GM12875 (cell line): ENCODE data around the gene BCL11B.

Experiments used
- H3K4me3 ChIP-seq: one replicate; pipeline ENCODE4 v1.5.1; 2011; ENCODE audit warnings: low read depth, low read length, control low read depth
- CTCF ChIP-seq: IDR thresholded peaks from 2 replicates; pipeline ENCODE4 v1.5.1; 2011; ENCODE audit warnings: low read depth, mild to moderate bottlenecking, control low read depth, inconsistent platforms, low read length, moderate library complexity, borderline replicate concordance; ENCODE audit not compliant: insufficient read depth

The BCL11B gene

GRCh38 chr14:99203080-99203479 is 68.9 kb downstream of the BCL11B start:
- no peak overlapping the region for H3K4me3 ChIP-seq
- TF ChIP-seq CTCF = no peak

- H3K4me3 ChIP-seq = no peak overlapping the region
- no peak for TF ChIP-seq CTCF
Measured at GRCh38 chr14:99202516-99202915, 69.5 kb downstream of the BCL11B start.

DNA sequence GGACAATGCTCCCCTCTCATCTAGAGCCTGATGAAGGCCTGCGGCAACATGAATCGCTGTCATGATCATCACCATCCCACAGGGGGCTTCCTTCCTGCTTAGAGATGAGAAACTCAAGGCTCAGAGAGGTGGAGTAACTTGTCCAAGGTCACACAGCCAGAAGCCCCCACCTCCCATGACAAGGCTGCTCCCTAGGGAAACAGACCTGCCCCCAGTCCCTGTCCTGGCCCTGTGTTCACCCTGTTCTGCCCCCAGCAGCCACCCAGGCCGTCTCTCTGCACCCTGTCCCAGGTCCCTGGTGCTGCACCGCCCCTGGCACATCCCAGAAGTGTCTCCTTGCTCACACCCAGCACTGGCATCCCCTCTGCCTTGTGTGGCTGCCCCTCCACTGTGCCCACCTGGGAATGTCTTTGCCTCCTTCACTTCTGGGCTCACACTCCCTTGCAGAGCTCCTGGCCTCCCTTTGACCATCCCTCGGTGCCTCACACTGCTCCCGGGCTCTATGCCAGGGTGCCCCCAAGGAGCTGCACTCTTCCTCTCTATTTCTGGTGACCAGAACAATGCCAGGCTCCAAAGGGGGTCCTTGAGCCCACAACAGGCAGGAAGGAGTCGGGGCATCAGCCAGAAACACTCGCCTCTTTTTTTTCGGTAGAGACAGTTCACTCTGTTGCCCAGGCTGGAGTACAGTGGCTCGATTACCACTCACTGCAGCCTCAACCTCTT is 70.5 kb downstream of the BCL11B start:
- no peak overlapping the region for H3K4me3 ChIP-seq
- no peak for TF ChIP-seq CTCF

DNA sequence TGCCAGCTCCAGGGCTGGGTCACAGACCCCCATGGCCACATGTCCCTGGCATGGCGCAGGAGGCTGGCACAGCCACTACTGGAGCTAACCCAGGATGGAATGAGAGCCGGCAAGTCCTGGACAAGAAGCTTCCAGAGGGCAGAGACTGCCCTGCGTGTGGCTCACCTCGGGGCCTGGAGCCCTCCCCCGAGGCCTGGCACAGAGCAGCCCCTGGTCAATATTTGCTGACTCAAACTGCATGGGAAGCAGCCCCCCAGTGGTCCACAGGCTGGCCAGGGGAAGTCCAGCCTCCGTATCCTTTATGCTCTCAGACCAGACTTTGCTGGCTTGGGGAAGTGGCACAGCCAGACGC is 71.4 kb downstream of the BCL11B start:
- TF ChIP-seq CTCF = no peak
- no peak overlapping the region for H3K4me3 ChIP-seq

DNA sequence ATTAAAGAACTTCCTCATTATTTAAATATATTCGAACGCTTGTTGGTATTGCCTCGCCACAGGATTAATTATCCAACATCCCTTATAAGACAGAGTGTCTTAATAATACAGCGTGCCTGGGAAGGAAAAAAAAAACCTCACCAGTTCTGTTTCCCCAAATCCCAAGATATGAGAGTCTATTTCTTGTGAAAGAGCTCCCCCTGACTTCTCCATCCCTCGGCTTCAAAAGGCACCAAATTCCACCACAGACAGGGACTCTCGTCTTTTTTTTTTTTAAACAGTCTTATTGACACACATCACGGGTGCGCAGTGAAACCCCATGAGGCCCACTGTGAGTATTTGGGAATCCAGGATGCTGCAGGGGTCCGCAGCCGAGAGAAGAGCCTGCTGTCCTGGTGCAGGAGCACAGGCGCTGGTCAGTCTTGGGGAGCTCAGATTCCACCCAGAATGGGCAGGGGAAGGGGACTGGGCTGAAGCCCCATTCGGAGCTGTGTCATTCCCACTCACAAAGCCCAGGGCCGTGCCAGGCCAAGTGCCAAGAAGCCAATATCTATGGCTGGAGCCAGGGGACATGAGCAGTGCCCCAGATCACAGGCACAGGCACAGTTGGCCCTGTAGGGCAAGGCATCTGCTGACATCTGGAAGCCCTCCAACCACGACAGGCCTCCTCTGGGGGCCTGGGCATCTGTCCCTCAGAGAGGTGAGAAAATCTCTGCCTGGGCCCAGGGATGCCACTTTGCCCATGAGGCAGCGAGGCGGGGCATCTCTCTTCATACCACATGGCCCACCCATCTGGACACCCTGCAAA is 71.9 kb downstream of the BCL11B start:
- TF ChIP-seq CTCF = no peak
- H3K4me3 ChIP-seq = no peak overlapping the region

DNA sequence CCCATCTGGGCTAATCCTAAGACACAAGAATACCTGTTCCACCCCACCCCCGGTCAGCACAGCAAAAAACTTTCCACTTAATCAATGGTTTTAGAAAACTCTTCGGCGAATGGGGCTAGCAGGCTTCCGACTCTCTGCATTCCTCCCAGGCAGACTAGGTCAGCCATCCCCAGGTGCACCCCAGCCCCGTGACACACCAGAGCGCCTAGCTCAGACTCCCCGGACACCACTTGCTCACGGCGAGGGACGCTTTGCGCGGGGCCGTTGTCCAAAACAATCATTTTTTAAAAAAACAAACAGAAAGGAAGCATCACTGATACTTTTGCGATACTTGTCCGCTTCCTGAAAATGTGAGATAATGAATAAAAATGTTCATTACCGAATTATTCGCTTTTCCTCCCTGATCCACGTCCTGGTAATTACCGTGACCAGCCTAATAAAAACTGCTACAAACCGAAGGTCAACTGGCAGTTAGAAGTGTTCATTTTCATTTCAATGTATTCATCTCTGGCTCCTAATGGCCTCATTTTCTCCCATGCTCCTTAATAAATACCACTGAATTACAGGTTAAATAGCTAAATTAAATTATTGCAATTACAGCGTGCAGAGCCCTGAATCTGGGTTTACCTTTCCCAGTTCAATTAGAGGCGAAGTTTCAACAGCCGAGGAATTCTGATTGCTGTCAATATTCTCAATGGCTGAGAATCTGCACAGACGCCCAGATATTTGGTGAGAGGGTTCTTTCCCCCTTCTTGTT is 73.1 kb downstream of the BCL11B start:
- no peak overlapping the region for H3K4me3 ChIP-seq
- TF ChIP-seq CTCF = no peak
